NCI-H1436 (cell line): ENCODE measurements around the gene KPNA2.
"Not testable (repeated sequence)": the region's sequence is repeated elsewhere in the genome, so short reads cannot be mapped to it uniquely, and the experiment has no call there.

Experiments
- DNase-seq: peaks from one replicate; lab custom pipeline; 2025; lab: John Stamatoyannopoulos, UW

KPNA2 gene

GRCh38 chr17:68035523-68036303 is at the start of gene KPNA2:
Gene KPNA2 (plus strand): TSS chr17:68035735. CDS start chr17:68037133, 1,398 bp downstream.
- peak; percentile 99 for DNase-seq

DNA sequence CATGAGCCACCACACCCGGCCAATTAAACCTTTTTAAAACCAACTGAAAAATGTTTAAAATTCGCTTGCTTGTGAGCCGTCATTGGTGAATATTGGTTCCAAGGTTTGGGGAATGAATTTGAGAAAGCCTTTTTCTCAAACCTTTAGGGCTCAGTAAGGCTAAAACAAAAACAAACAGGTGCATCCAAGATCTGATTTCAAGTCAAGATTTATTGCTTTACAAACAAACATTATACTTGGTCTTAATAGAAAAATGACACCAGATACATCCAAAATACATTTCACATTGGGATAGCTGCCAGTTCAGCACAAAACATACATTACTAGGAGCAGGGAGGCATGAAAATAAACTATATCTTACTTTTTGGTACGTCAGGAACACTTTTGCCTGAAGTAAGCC is 44.6 kb upstream of the KPNA2 start:
- DNase-seq, result peak; percentile 38

DNA sequence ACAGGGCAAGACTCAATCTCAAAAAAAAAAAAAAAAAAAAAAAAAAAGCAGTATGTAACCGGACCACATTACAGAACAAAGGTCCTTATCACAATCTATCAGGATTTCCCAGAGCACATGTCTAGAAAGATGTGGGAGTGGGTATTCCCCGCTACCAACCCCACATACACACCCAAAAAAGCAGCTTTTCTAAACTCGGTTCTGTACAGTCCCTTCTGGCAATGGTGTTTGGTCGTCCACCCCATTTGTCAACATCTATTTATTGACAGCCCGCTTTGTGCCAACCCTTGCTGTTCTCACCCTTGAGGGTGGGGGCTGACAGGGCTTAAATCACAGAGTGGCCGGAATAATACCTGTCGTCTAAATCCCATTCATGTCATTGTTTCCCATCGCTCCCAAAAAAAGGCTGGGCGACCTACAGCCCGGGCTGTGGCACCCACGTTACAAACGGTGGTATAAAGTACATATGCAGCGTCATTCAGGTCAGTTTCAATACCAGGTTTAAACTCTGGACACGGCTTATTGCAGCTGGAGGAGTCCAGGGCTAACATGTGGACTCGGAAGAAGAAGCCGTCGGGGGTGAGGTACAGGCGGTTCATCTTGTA is 42.9 kb upstream of the KPNA2 start:
- DNase-seq, result no peak

- DNase-seq, result peak; percentile 89
Observed at GRCh38 chr17:67993153-67993997, 42.2 kb upstream of the KPNA2 start.

DNA sequence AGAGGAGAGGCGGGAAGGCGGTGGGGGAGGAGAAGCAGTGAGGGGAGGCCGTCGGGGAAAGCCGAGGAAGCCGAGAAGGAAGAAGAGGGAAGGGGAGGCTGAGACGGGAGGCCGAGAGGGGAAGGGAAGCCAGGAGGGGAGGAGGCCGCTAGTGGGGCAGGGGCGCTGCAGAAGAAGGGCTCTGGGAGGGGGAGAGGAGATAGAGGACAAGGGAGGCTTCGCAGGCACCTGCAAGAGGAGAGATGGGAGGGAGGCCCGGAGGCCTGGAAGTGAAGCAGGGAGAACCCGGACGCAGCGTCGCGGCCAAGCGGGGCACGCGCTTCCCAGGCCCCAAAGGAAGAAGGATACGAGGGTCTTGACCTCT is 41.6 kb upstream of the KPNA2 start:
- no peak for DNase-seq

GRCh38 chr17:67994817-67995569 is 40.5 kb upstream of the KPNA2 start:
- DNase-seq, result no peak

DNA sequence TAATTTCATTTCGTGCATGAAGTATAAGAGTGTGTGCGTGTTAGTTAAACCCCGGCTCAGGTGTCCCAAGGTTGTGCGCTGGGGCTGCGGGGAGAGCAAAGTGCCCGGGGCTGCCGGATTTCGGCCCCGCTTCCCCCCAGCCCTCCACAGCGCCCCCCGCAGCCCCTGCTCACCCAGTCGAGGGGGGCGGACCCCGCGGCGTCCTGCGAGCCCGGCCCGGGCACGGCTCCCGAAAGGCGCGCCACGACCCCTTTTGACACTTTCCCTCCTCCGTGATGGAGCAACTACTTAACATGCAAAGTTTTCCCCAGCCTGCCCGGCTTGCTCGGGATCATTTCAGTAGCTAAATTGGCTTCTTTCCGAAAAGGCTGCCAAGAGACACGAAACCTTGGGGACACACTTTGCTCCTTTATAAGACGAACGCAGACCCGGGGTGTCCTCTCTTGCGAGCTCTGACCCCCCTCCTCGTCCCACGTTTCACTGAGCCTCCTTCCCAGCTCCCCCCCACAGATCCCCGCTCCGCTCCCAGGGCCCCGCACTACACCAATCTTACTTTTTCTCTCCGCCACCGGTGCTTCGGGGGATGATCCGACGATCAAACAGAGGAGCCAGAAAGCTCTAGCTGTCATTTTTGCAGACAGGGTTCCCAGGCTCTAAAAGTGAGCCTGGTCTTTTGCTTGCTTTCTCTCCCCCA is 39.8 kb upstream of the KPNA2 start:
- no peak for DNase-seq

GRCh38 chr17:67996301-67997171 is 39.0 kb upstream of the KPNA2 start, which contains the start of gene C17orf58:
Gene C17orf58 (minus strand): TSS chr17:67996469. CDS start chr17:67996198, 271 bp downstream.
- not testable (repeated sequence) for DNase-seq

DNA sequence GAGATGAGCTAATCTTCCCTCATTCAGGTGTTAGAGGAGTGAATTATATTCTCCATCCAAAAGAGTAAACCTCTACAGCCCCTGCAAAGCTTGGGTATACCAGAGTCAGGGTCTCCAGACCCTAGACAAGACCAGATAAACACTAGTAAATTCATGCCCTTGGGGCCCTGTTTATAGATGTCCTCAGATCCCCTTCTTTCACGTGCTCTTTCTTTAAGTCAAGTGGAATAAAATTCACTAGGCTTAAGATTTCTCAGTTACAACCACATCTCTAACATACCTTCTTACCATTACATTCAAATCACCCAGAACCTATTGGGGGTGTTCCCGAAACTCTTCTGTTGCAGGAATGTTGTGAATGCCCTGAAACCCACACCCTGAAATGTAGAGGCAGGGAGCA is 37.1 kb upstream of the KPNA2 start:
- no peak for DNase-seq

- no peak for DNase-seq
Observed at GRCh38 chr17:67999291-67999911, 36.1 kb upstream of the KPNA2 start.

- DNase-seq, result no peak
Observed at GRCh38 chr17:68004201-68004600, 31.3 kb upstream of the KPNA2 start.

DNA sequence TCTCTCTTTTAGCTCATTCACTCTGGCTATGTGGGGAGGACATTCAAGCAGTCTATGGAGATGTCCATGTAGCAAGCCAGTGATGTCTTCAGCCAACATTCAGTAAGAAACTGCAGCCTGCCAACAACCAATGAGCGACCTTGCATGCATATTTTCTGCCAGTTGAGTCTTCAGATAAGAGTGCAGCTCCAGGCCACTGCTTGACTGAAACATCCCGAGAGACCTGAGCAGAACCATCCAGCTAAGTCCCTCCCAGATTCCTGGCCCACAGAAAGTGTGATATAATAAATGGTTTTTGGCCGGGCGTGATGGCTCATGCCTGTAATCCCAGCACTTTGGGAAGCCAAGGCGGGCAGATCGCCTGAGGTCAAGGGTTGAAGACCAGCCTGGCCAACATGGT is 28.7 kb upstream of the KPNA2 start:
- DNase-seq, result no peak

- DNase-seq, result no peak
Observed at GRCh38 chr17:68011199-68011665, 24.3 kb upstream of the KPNA2 start.

DNA sequence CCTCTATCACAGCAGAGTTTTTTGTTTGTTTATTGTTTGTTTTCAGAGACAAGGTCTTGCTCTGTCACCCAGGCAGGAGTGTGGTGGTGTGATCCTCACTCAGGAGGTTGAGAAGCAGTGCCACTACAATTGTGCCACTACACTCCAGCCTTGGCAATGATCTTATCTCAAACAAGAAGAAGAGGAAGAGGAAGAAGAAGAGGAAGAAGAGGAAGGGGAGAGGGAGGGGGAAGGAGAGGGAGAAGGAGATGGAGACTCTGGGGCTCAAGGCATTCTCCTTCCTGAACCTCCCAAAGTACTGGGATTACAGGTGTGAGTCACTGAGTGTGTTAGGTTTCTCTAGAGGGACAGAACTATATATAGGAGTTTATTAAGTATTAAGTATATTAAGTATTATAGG is 22.1 kb upstream of the KPNA2 start:
- no peak for DNase-seq

GRCh38 chr17:68015081-68015723 is 20.3 kb upstream of the KPNA2 start:
- DNase-seq, result no peak

GRCh38 chr17:68016838-68017237 is 18.7 kb upstream of the KPNA2 start:
- no peak for DNase-seq

GRCh38 chr17:68018493-68018892 is 17.0 kb upstream of the KPNA2 start:
- not testable (repeated sequence) for DNase-seq

DNA sequence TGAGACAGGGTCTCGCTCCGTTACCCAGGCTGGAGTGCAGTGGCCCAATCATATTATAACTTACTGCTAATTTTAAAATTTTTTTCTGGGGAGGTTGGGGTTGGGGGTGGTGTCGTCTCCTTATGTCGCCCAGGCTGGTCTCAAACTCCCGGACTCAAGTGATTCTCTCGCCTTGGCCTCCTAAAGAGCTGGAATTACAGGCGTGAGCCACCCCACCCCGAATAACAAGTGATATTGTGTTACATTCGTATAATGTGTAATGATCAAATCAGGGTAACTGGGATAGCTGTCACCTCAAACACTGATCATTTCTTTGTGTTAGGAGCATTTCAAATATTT is 16.2 kb upstream of the KPNA2 start:
- no peak for DNase-seq

GRCh38 chr17:68019675-68020408 is 15.7 kb upstream of the KPNA2 start:
- DNase-seq, result peak; percentile 96
